Measurements from ENCODE around the gene CYP2W1.

- no peak for TF ChIP-seq CTCF (IDR thresholded peaks at IDR 0.05; ENCODE audit: insufficient read depth, low read length)
- peak; percentile 88 for TF ChIP-seq SPI1 (IDR thresholded peaks at IDR 0.05; ENCODE audit: borderline replicate concordance, low read depth)
- TF ChIP-seq GABPA (IDR thresholded peaks at IDR 0.05; ENCODE audit: low read depth), result no peak
Measured at GRCh38 chr7:953547-954327, 29.2 kb upstream of the CYP2W1 start.
